Caco-2 (cell line): Measurements from ENCODE around the gene HIRA. TPM values are rescaled to one million over a fixed set of nuclear protein-coding genes. Genes with fewer than 3 reads are reported as not detected.

Experiments
- BruUV-seq: library from RNA; stranded (reverse); fragments of 400-500 nt; replicated peaks from 2 replicates; lab custom pipeline; 2021; lab: Mats Ljungman, UMichigan
- CTCF ChIA-PET: fragments of 300-600 bp; sonication (Branson Sonifier 250); formaldehyde crosslinking; loops from one replicate; lab custom pipeline; 2022; ENCODE audit warnings: antibody characterized with exemption; lab: Charles Lee
- POLR2A ChIA-PET: fragments of 300-600 bp; sonication (Branson Sonifier 250); formaldehyde crosslinking; loops from one replicate; lab custom pipeline; 2022; ENCODE audit warnings: antibody characterized with exemption; lab: Charles Lee
- DNase-seq, 2 experiments: peaks; one replicate each; pipeline versions ENCODE4 v3.0.0 to v3.0.0-alpha.2; 2020 to 2022
- H3K27me3 ChIP-seq: replicated peaks from 2 replicates; pipeline ENCODE4 v1.6.0; 2011; ENCODE audit warnings: low read length; ENCODE audit not compliant: control insufficient read depth, insufficient read depth
- H3K36me3 ChIP-seq: 2 replicates; pipeline ENCODE4 v1.5.1; 2011; ENCODE audit warnings: low read length; ENCODE audit not compliant: control insufficient read depth, insufficient read depth
- H3K4me1 ChIP-seq: fragments of 250-450 bp; sonication (Bioruptor Pico); 2 replicates; pipeline ENCODE4 v1.5.1; 2020; ENCODE audit warnings: mild to moderate bottlenecking
- H3K4me3 ChIP-seq: 2 replicates; pipeline ENCODE4 v1.5.1; 2011; ENCODE audit warnings: low read depth, mild to moderate bottlenecking, control low read depth, low read length
- H3K9me3 ChIP-seq: fragments of 250-450 bp; sonication (Bioruptor Pico); 2 replicates; pipeline ENCODE4 v1.5.1; 2020; ENCODE audit warnings: mild to moderate bottlenecking, moderate library complexity
- H3K27ac Mint-ChIP-seq: one replicate; pipeline ENCODE4 v1.8.0; 2022; ENCODE audit warnings: mixed read lengths; ENCODE audit not compliant: unreplicated experiment
- H3K27me3 Mint-ChIP-seq: one replicate; pipeline ENCODE4 v1.8.0; 2022; ENCODE audit warnings: mixed read lengths; ENCODE audit not compliant: insufficient read depth, unreplicated experiment
- H3K36me3 Mint-ChIP-seq: one replicate; pipeline ENCODE4 v1.8.0; 2022; ENCODE audit warnings: mild to moderate bottlenecking, mixed read lengths; ENCODE audit not compliant: insufficient read depth, unreplicated experiment
- H3K4me1 Mint-ChIP-seq: one replicate; pipeline ENCODE4 v1.8.0; 2022; ENCODE audit warnings: low read depth, mixed read lengths; ENCODE audit not compliant: unreplicated experiment
- H3K4me3 Mint-ChIP-seq: one replicate; pipeline ENCODE4 v1.8.0; 2022; ENCODE audit warnings: mild to moderate bottlenecking, moderate library complexity, mixed read lengths; ENCODE audit not compliant: unreplicated experiment
- H3K9me3 Mint-ChIP-seq: one replicate; pipeline ENCODE4 v1.8.0; 2022; ENCODE audit warnings: mixed read lengths; ENCODE audit not compliant: unreplicated experiment
- intact Hi-C: fragments of 100-400 bp; cut with micrococcal nuclease; formaldehyde crosslinking; loops from one replicate; pipeline ENCODE4 v1.10.0; 2022; ENCODE audit not compliant: unreplicated experiment
- total RNA-seq: library from RNA; stranded (reverse); gene quantifications from 2 replicates; pipeline ENCODE4 v1.2.3, GENCODE V29; 2022
- TF ChIP-seq, protein P1 (sequence below), 2 experiments: fragments of 200-600 bp in 1 of 2; IDR thresholded peaks; 1 replicate in 1 of 2; 2 replicates in 1 of 2; pipeline versions ENCODE4 v1.5.1 to v1.8.0; 2011 to 2022; ENCODE audit warnings: antibody characterized with exemption in 1 of 2, control low read depth in 1 of 2, inconsistent platforms in 1 of 2, low read depth in 1 of 2, low read length in 1 of 2, mild to moderate bottlenecking in 1 of 2, moderate library complexity in 1 of 2; ENCODE audit not compliant: insufficient read depth in 1 of 2, severe bottlenecking in 1 of 2, unreplicated experiment in 1 of 2

The HIRA gene
- total RNA-seq, 1 experiment from 2014 or later, result 60.1 TPM

DNA sequence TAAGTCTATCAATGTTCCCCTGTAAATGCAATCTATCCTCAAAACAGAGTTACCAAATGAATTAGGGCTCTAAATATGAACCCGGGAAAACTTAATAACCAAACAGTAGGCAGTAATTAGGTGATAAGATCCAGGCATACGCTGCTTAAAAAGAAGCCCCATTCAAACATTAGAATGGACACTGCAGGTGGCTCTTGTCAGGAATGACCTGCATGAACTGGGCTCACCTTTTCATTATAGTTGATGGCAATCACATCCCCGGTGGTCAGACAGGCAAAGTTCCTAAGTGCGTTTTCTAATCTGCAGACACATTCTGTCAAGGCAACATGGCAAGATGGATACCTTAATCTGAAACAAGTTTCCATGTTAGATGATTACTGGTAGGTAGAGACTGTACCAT lies 33.4 kb upstream of the HIRA start:
- Histone ChIP-seq H3K36me3 (peaks cover 6% of the 10 kb centered on the region), H3K4me3 (no peak overlapping the region), H3K9me3 (no peaks in the 10 kb centered on the region), H3K4me1 (no peaks in the 10 kb centered on the region), H3K27me3 (no peaks in the 10 kb centered on the region)
- Mint-ChIP-seq H3K27ac (no peak overlapping the region), H3K36me3 (peaks cover 55% of the 10 kb centered on the region), H3K4me1 (no peaks in the 10 kb centered on the region), H3K4me3 (no peak overlapping the region), H3K9me3 (no peaks in the 10 kb centered on the region), H3K27me3 (no peaks in the 10 kb centered on the region)
- intact Hi-C loops, result no loop called here
- DNase-seq, result no peak
- ChIA-PET POLR2A (no interaction called here), CTCF (no interaction called here)
- TF ChIP-seq, protein P1, sequence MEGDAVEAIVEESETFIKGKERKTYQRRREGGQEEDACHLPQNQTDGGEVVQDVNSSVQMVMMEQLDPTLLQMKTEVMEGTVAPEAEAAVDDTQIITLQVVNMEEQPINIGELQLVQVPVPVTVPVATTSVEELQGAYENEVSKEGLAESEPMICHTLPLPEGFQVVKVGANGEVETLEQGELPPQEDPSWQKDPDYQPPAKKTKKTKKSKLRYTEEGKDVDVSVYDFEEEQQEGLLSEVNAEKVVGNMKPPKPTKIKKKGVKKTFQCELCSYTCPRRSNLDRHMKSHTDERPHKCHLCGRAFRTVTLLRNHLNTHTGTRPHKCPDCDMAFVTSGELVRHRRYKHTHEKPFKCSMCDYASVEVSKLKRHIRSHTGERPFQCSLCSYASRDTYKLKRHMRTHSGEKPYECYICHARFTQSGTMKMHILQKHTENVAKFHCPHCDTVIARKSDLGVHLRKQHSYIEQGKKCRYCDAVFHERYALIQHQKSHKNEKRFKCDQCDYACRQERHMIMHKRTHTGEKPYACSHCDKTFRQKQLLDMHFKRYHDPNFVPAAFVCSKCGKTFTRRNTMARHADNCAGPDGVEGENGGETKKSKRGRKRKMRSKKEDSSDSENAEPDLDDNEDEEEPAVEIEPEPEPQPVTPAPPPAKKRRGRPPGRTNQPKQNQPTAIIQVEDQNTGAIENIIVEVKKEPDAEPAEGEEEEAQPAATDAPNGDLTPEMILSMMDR (IDR thresholded peaks at IDR 0.05; ENCODE audit: insufficient read depth in 1 of 2, low read depth in 1 of 2, low read length in 1 of 2, severe bottlenecking in 1 of 2, unreplicated experiment in 1 of 2), result no peak
- no TSS peak for BruUV-seq

DNA sequence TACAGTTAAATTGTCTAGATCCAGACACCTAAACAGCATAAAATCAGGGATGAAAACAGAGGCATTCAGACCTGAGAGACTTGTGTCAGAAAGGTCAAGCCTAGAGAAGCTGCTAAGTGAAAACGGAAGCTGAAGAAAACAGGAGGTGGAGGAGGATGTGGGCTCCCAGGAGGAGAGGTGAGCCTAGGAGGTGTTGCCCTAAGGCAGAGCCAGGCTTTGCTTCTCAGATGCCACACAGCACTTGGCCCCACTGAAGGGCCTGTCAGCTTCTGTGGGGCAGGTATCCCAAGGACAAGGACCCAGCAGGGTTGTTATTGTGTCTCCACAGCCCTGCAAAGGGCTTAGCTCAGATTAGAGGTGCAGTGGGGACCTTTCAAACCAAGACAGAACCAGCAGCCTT lies 33.0 kb upstream of the HIRA start:
- no peaks in the 10 kb centered on the region for H3K4me1 Mint-ChIP-seq
- no peak for DNase-seq
- POLR2A ChIA-PET, result no interaction called here
- peaks cover 54% of the 10 kb centered on the region for H3K36me3 Mint-ChIP-seq
- H3K36me3 ChIP-seq, result peaks cover 6% of the 10 kb centered on the region
- H3K27me3 Mint-ChIP-seq, result no peaks in the 10 kb centered on the region
- no peak overlapping the region for H3K4me3 Mint-ChIP-seq
- no peaks in the 10 kb centered on the region for H3K9me3 ChIP-seq
- no peak overlapping the region for H3K27ac Mint-ChIP-seq
- H3K4me1 ChIP-seq, result no peaks in the 10 kb centered on the region
- intact Hi-C loops, result no loop called here
- no peak overlapping the region for H3K4me3 ChIP-seq
- no peaks in the 10 kb centered on the region for H3K9me3 Mint-ChIP-seq
- TF ChIP-seq, protein P1 (IDR thresholded peaks at IDR 0.05; ENCODE audit: insufficient read depth in 1 of 2, low read depth in 1 of 2, low read length in 1 of 2, severe bottlenecking in 1 of 2, unreplicated experiment in 1 of 2), result no peak
- BruUV-seq, result no TSS peak
- CTCF ChIA-PET, result no interaction called here
- no peaks in the 10 kb centered on the region for H3K27me3 ChIP-seq

DNA sequence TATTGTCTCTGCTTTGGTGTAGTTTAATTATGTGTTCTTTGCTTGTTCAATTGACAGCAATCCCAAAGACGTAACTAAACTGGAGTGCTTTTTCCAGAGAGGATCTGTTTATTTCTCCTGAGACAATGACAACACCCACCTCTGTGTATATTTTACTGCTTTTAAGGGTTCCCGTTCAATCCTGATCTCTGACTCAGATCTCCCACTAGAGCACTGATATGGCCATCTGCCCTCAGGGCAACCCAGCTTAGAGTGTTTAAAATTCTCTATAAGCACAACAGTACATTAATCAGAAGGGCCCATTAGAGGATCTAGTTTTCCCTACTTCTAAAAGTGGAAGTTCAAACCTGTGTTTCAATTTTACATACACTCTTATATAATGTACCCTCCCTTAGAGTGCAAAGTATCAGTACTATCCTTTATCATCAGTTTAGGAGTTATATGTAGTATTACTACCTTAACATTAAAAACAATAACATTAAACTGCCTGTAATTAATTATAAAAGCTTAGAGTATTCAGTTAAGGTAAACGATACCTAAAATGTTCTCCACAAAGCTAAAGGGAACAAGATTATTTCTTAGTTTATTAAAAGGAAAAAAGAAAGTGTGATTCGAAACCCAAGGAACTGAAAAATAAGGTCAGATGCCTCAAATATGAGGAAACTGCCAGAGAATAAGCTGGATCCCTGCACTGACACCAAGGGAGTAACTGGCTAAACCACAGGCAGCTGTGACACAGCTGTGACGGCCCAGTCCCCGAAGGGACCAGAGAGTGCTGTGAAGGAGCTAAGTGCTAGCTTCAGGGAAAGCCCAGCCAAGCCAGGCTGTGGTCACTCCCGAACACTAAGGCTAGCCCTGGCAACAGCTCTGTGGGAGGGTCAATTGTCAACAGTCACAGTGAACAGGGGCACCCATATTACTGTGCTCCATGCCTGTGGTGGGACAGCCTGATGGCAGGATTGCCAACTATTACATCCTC lies 32.2 kb upstream of the HIRA start:
- Histone ChIP-seq H3K4me3 (no peak overlapping the region), H3K4me1 (no peaks in the 10 kb centered on the region), H3K36me3 (peaks cover 4% of the 10 kb centered on the region), H3K27me3 (no peaks in the 10 kb centered on the region), H3K9me3 (no peaks in the 10 kb centered on the region)
- Mint-ChIP-seq H3K9me3 (no peaks in the 10 kb centered on the region), H3K36me3 (peaks cover 60% of the 10 kb centered on the region), H3K27ac (no peak overlapping the region), H3K27me3 (no peaks in the 10 kb centered on the region), H3K4me1 (no peaks in the 10 kb centered on the region), H3K4me3 (no peak overlapping the region)
- intact Hi-C loops, result no loop called here
- ChIA-PET POLR2A (interaction anchor here (0.6 kb wide), 1 partner anchor 87 kb away, joined by 4 read pairs; no protein-coding TSS in a partner anchor), CTCF (no interaction called here)
- TF ChIP-seq, protein P1 (IDR thresholded peaks at IDR 0.05; ENCODE audit: insufficient read depth in 1 of 2, low read depth in 1 of 2, low read length in 1 of 2, severe bottlenecking in 1 of 2, unreplicated experiment in 1 of 2), result no peak
- no TSS peak for BruUV-seq
- no peak for DNase-seq
